IgD-negative memory B cell (primary cell): ENCODE data around the gene CD226. TPM values are rescaled to one million over a fixed set of nuclear protein-coding genes. Genes with fewer than 3 reads are reported as not detected.
"Not testable (repeated sequence)": the region's sequence is repeated elsewhere in the genome, so short reads cannot be mapped to it uniquely, and the experiment has no call there.

Source experiments
- H3K27ac Mint-ChIP-seq, 3 donors: one replicate each; pipeline ENCODE4 v1.8.0; 2020 to 2022; ENCODE audit warnings: mild to moderate bottlenecking in 3 of 3, mixed read lengths in 3 of 3, moderate library complexity in 1 of 3
- H3K27me3 Mint-ChIP-seq: one replicate; pipeline ENCODE4 v1.8.0; 2021; ENCODE audit warnings: mixed read lengths
- H3K36me3 Mint-ChIP-seq: one replicate; pipeline ENCODE4 v1.8.0; 2020; ENCODE audit warnings: mild to moderate bottlenecking, mixed read lengths
- H3K4me1 Mint-ChIP-seq, 3 donors: one replicate each; pipeline ENCODE4 v1.8.0; 2020 to 2022; ENCODE audit warnings: mixed read lengths in 3 of 3, mild to moderate bottlenecking in 1 of 3
- H3K4me3 Mint-ChIP-seq, 4 donors: one replicate each; pipeline ENCODE4 v1.8.0; 2020 to 2022; ENCODE audit warnings: mild to moderate bottlenecking in 4 of 4, mixed read lengths in 4 of 4, moderate library complexity in 3 of 4
- H3K9me3 Mint-ChIP-seq, 3 donors: one replicate each; pipeline ENCODE4 v1.8.0; 2020 to 2021; ENCODE audit warnings: mixed read lengths in 3 of 3, mild to moderate bottlenecking in 1 of 3
- polyA plus RNA-seq: library from polyadenylated mRNA; unstranded; fragments of 300-500 nt; fragmentation: Illumina TruSeq; gene quantifications from one replicate; pipeline ENCODE4 v1.2.3, GENCODE V29; 2021

The CD226 gene
- polyA plus RNA-seq, 1 donor from 2014 or later: 3.8 TPM

DNA sequence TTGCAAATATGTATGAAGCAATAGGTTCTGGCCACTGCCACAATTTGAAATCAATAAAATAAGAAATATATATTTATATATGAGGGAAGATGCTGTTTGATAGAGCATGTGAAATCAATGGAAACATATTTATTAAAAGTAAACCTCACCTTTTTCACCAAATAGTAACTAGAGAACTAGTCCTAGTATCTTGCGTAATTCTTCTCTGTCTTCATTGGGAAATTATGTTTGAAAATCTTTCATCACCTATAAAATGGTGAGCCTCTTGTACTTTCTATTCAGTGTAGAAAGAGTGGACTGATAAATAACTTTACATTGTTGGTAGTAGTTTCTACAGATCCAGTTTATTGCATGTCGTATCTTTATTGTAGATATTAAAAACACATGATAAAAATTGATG lies 103.0 kb downstream of the CD226 start:
- Mint-ChIP-seq H3K27ac (no peak overlapping the region), H3K4me3 (no peak overlapping the region), H3K27me3 (peaks cover 3% of the 10 kb centered on the region), H3K4me1 (no peaks in the 10 kb centered on the region), H3K9me3 (no peaks in the 10 kb centered on the region), H3K36me3 (no peaks in the 10 kb centered on the region)

DNA sequence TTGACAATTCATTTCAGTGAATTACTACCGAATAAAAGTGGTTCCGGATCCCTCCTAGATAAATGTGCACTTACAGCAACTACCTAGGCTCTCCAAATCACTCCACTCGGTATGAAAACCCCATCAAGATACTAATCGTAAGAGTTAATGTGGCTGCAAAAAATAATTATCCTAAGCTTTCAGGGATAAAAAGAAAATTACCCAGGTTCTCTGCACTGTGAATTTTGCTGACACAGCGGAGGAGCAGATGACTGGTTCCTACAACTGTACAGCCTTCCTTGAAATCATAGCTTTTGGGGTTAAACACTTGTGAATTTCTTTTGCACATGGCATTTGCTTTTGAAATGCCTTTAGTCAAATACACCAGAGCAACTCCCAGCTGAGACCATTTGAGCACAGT lies 104.7 kb downstream of the CD226 start:
- Mint-ChIP-seq H3K9me3 (no peaks in the 10 kb centered on the region), H3K27ac (no peak overlapping the region), H3K27me3 (peaks cover 3% of the 10 kb centered on the region), H3K4me3 (no peak overlapping the region), H3K36me3 (no peaks in the 10 kb centered on the region), H3K4me1 (no peaks in the 10 kb centered on the region)

DNA sequence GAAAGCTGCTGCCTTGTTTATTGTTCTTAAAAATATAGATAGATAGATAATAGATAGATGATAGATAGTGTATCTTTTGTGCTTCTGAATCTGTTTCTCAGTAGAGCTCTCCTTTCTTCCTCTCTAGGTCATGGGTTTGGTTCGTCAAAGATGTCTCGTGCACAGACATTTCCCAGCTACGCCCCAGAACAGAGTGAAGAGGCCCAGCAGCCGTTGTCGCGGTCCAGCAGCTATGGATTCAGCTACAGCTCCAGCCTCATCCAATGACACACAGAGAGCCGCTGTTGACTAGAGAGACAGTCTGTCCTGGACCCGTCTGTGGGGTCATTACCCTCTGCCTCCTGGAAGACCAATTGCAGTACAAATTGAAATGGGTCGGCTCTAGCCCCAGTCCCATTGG lies 106.6 kb downstream of the CD226 start:
- no peaks in the 10 kb centered on the region for H3K9me3 Mint-ChIP-seq
- H3K27ac Mint-ChIP-seq: no peak overlapping the region
- H3K4me1 Mint-ChIP-seq: no peaks in the 10 kb centered on the region
- no peaks in the 10 kb centered on the region for H3K36me3 Mint-ChIP-seq
- no peak overlapping the region for H3K4me3 Mint-ChIP-seq
- peaks cover 3% of the 10 kb centered on the region for H3K27me3 Mint-ChIP-seq

DNA sequence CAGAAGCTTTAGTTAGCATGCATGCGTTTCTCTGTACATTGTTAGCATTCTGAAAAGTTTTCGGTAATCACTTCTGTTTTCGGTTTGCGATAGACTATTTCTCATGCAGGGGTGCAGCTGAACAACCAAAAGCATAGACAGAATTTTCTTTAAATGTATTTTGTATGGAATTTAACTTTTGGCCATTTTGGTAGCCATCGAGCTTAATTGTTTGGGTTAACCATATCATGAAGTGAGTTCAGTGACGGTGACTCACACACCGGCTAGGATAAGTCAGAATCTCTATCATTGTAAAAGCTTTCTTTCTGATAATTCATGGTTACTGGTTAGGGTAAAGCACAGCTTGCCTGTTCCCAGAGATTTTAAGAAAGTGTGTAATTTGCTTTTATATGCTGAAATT lies 107.2 kb downstream of the CD226 start:
- Mint-ChIP-seq H3K27ac (no peak overlapping the region), H3K4me1 (no peaks in the 10 kb centered on the region), H3K4me3 (no peak overlapping the region), H3K9me3 (no peaks in the 10 kb centered on the region), H3K27me3 (peaks cover 4% of the 10 kb centered on the region), H3K36me3 (no peaks in the 10 kb centered on the region)

DNA sequence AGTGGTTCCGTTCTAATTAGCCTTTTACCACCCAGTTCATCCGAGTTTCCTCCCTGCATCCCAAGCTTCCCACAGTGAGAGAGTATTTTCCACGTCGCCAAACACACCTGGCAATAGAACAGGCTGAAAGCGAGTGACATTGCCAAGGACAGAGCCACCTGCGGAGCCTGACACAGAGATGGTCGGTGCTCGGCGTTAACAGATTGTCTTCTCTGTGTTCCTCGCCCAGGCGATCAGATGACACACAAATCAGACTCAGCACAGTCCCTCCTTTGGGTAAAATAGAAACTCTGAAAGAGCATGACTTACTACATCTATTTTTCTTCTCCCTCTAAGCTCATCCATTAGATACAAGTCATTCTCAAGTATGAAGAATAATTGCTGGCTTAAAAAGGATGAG lies 107.7 kb downstream of the CD226 start:
- Mint-ChIP-seq H3K27me3 (peaks cover 5% of the 10 kb centered on the region), H3K27ac (no peak overlapping the region), H3K9me3 (no peaks in the 10 kb centered on the region), H3K4me1 (no peaks in the 10 kb centered on the region), H3K36me3 (no peaks in the 10 kb centered on the region), H3K4me3 (no peak overlapping the region)

DNA sequence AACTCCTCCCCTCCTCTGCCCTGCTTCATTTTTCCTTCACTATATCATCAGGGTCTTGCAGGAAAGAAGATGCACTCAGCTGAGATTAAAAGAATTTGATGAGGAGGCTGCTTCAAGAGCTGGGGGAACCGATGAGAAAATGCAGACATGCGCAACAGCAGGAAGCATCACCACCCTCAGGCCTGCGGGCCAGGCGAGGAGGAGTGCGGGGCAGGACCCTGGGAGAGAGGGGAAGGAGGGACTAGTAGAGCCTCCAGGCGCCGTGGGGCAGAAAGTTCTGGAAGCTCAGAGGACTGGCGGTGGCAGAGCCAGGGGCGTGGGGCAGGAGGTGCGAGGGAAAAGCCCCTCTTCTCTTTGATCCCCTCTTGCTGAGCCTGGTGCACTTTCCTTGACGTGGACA lies 108.2 kb downstream of the CD226 start:
- Mint-ChIP-seq H3K4me3 (no peak overlapping the region), H3K9me3 (no peaks in the 10 kb centered on the region), H3K4me1 (no peaks in the 10 kb centered on the region), H3K27ac (no peak overlapping the region), H3K36me3 (no peaks in the 10 kb centered on the region), H3K27me3 (peaks cover 5% of the 10 kb centered on the region)

DNA sequence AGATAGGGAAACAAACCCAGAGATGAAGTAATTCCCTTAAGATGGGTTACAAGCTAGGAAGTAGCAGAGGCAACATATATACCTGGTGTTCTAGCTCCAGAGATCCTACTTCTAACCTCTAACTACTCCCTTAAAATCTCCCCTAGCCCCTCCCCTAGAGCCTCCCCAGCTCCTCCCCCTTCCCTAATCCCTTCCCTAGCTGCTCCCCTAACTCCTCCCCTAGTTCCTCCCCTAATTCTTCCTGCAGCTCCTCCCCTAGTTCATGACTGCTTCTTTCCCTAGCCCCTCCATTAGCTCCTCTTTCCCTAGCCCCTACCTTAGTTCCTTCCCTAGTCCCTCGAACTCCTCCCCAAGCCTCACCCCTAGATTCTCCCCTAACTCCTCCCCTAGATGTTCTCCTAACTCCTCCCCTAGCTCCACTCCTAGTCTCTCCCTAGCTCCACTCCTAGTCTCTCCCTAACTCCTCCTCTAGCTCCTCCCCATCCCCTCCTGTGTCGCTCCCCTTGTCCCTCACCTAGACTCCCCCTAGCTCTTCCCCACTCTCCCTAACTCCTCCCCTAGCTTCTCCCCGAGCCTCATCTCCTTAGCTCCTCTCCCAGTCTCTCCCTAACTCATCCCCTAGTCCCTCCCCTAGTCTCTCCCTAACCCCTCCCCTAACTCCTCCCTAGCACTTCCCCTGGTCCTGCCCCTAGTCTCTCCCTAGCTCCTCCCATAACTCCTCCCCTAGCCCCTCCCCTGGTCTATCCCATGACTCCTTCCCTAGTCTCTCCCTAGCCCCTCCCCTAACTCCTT lies 108.9 kb downstream of the CD226 start:
- Mint-ChIP-seq H3K27ac (no peak overlapping the region), H3K4me3 (peak overlapping the region in 1 of 4 donors; percentile 57), H3K27me3 (peaks cover 5% of the 10 kb centered on the region), H3K9me3 (no peaks in the 10 kb centered on the region), H3K36me3 (no peaks in the 10 kb centered on the region), H3K4me1 (no peaks in the 10 kb centered on the region)

DNA sequence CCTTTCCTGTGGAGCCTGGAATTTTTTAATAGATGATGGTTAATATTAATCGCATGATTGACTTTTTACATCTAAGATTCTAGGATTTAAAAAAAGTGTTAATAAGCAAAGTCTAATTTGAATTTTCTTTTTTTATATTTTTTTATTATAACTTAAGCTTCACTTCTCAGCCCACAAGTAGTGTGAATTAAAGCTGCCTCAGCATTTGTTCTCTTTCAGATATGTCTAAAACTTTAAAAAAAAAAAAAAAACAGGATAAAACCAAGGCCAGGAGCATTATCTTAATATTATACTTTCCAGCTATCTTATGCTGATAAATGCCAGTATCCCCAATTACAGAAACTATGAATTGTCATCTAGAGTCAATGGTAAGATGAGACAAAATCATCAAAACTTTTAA lies 109.7 kb downstream of the CD226 start:
- no peak overlapping the region for H3K4me3 Mint-ChIP-seq
- no peaks in the 10 kb centered on the region for H3K36me3 Mint-ChIP-seq
- no peaks in the 10 kb centered on the region for H3K4me1 Mint-ChIP-seq
- H3K27ac Mint-ChIP-seq: no peak overlapping the region
- H3K9me3 Mint-ChIP-seq: no peaks in the 10 kb centered on the region
- peaks cover 5% of the 10 kb centered on the region for H3K27me3 Mint-ChIP-seq

DNA sequence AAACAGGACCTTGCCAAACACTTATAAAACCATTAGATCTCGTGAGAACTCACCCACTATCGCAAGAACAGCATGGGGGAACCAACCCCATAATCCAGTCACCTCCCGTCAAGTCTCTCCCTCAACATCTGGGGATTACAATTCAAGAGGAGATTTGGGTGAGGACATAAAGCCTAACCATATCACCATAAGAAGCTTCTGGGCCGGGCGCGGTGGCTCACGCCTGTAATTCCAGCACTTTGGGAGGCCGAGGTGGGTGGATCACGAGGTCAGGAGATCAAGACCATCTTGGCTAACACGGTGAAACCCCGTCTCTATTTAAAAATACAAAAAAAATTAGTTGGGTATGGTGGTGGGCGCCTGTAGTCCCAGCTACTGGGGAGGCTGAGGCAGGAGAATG lies 112.7 kb downstream of the CD226 start:
- H3K27me3 Mint-ChIP-seq, H3K9me3 Mint-ChIP-seq, H3K27ac Mint-ChIP-seq, H3K36me3 Mint-ChIP-seq, H3K4me1 Mint-ChIP-seq, H3K4me3 Mint-ChIP-seq: not testable (repeated sequence)

DNA sequence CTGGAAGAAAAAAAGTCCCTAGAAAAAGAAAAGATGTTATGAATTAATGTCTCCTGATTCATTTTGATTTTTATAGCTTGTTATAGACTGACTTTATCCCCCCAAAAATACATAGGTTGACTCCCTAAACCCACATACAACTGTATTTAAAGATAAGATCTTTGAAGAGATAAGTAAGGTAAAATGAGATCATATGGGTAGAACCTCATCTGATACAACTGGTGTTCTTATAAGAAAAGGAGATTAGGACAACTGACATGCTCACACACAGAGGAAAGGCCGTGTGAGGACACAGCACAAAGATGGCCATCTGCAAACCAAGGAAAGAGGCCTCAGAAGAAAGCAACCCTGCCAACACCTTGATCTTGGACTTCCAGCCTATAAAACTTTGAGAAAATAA lies 117.5 kb downstream of the CD226 start:
- H3K36me3 Mint-ChIP-seq: peaks cover 2% of the 10 kb centered on the region
- no peak overlapping the region for H3K4me3 Mint-ChIP-seq
- no peaks in the 10 kb centered on the region for H3K9me3 Mint-ChIP-seq
- H3K27ac Mint-ChIP-seq: no peak overlapping the region
- H3K4me1 Mint-ChIP-seq: no peaks in the 10 kb centered on the region
- no peaks in the 10 kb centered on the region for H3K27me3 Mint-ChIP-seq

DNA sequence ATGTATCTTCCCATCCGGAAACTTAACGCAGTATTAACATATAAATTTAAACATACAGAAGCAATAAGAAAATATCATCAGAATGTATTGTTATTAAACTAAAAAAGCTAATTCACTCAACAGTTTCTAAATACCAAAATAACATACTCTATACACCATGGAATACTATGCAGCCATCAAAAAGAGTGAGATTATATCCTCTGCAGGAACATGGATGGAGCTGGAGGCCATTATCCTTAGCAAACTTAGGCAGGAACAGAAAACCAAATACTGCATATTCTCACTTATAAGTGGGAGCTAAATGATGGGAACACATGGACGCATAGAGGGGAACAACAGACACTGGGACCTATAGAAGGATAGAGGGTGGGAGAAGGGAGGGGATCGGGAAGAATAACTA lies 127.1 kb downstream of the CD226 start:
- no peaks in the 10 kb centered on the region for H3K27me3 Mint-ChIP-seq
- H3K4me3 Mint-ChIP-seq: no peak overlapping the region
- H3K27ac Mint-ChIP-seq: no peak overlapping the region
- no peaks in the 10 kb centered on the region for H3K9me3 Mint-ChIP-seq
- no peaks in the 10 kb centered on the region for H3K4me1 Mint-ChIP-seq
- no peaks in the 10 kb centered on the region for H3K36me3 Mint-ChIP-seq

DNA sequence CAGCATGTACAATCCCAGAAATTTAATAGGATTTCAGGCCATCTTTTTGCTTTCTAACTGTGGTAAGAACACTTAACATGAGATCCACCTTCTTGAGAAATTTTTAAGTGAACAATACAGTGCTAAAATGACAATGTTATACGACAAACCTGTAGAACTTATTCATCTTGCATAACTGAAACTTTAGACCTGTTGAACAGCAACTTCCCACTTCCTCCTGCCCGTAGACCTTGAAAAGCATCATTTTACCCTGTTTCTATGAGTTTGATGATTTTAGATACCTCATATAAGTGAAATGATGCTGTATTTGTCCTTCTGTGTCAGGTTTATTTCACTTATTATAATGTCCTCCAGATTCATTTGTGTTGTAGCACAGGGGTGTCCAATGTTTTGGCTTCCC lies 128.2 kb downstream of the CD226 start:
- Mint-ChIP-seq H3K36me3 (no peaks in the 10 kb centered on the region), H3K27me3 (no peaks in the 10 kb centered on the region), H3K4me3 (no peak overlapping the region), H3K9me3 (peaks cover 0 to 1% (median 0%) of the 10 kb centered on the region in 3 donors), H3K4me1 (no peaks in the 10 kb centered on the region), H3K27ac (no peak overlapping the region)

DNA sequence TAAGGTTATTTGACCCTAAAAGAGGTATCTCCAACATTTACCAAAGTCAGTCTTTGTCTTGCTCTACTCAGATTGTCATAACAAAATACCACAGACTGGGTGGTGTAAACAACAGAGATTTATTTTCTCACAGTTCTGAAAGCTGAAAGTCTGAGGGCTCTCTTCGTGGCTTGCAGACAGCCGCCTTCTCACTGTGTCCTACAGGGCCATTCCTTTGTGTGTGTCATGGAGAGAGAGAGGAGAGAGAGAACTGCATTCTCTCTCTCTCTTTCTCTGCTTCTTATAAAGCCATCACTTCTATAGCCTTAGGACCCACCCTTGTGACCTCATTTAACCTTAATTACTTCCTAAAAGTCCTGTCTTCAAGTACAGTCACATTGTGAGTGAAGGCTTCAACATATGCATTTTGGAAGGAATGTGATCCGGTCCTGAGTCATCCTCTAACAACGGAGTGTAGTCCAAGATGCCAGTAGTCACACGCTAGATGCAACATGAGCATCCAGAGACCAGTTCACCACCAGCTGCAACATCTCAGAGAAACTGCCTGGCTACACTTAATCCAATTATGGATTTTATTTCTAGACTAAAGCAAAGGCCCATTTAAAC lies 130.2 kb downstream of the CD226 start:
- Mint-ChIP-seq H3K27ac (no peak overlapping the region), H3K4me3 (no peak overlapping the region), H3K9me3 (peaks cover 0 to 1% (median 0%) of the 10 kb centered on the region in 3 donors), H3K27me3 (no peaks in the 10 kb centered on the region), H3K36me3 (no peaks in the 10 kb centered on the region), H3K4me1 (no peaks in the 10 kb centered on the region)

DNA sequence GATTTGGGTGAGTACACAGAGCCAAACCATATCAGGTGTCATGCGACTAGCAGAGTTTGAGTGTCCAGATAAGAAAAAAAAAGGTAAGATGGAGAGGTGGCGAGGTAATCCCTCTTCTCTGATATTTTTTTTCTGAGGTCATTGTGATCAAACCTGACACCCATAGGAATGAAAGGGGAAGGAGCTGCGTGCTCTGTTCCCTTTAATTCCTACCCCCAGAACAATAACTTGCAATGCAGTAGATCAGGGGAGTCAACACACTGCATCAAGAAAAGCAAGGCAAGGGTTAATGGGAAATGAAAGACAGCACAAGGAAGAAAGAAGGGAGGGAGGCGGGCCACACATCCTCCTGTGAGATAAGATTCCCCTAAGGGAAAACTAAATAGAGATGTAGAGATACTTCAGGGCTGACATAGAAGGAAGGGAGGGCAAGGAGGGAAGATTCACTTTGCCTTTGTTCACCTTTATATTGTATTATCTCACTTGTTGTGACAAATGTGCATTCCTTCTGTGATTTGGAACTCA lies 132.8 kb downstream of the CD226 start:
- no peak overlapping the region for H3K27ac Mint-ChIP-seq
- H3K4me1 Mint-ChIP-seq: no peaks in the 10 kb centered on the region
- H3K4me3 Mint-ChIP-seq: no peak overlapping the region
- no peaks in the 10 kb centered on the region for H3K27me3 Mint-ChIP-seq
- H3K9me3 Mint-ChIP-seq: peaks cover 0 to 4% (median 0%) of the 10 kb centered on the region in 3 donors
- no peaks in the 10 kb centered on the region for H3K36me3 Mint-ChIP-seq

DNA sequence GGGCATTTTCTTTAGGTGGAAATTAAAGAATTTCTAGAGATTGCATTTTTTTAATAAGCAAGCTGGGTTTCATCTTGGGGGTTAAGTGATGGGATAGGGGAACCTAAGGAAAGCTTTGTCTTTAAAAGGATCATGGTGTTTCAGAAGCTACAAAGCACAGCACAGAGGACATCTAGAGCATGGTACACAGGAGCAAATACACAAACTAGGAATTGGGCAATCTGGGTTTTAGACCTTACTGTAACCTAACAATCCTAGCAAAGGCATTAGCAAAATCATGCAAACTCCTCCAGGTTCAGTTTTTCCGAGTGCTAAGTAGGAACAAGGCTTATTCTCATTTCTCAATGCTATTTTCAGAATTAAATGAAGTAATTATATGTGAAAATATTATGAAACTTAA lies 134.1 kb downstream of the CD226 start:
- peak overlapping the region in 1 of 3 donors; percentile 18 for H3K27ac Mint-ChIP-seq
- H3K4me3 Mint-ChIP-seq: no peak overlapping the region
- H3K4me1 Mint-ChIP-seq: no peaks in the 10 kb centered on the region
- no peaks in the 10 kb centered on the region for H3K36me3 Mint-ChIP-seq
- no peaks in the 10 kb centered on the region for H3K27me3 Mint-ChIP-seq
- peaks cover 0 to 6% (median 0%) of the 10 kb centered on the region in 3 donors for H3K9me3 Mint-ChIP-seq

DNA sequence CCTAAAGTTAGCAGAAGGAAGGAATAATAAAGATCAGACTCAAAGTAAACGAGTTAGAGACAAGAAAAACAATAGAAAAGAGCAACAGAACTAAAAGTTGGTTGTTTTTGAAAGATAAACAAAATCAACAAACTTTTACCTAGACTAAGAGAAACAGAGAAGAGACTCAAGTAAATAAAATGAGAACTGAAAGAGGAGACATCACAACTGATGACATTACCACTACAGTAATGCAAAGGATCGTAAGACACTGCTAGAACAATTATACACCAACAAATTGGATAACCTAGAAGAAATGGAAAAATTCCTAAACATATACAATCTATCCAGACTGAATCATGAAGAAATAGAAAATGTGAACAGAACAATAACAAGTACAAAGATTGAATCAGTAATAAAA lies 139.3 kb downstream of the CD226 start:
- no peaks in the 10 kb centered on the region for H3K36me3 Mint-ChIP-seq
- H3K27me3 Mint-ChIP-seq: no peaks in the 10 kb centered on the region
- no peak overlapping the region for H3K27ac Mint-ChIP-seq
- H3K9me3 Mint-ChIP-seq: peaks cover 0 to 5% (median 0%) of the 10 kb centered on the region in 3 donors
- no peaks in the 10 kb centered on the region for H3K4me1 Mint-ChIP-seq
- H3K4me3 Mint-ChIP-seq: no peak overlapping the region
